K562 (cell line): Measurements from ENCODE around the gene SLC6A1.

Source experiments
- CREM ChIP-seq: IDR thresholded peaks from 2 replicates; pipeline ENCODE4 v1.6.1; 2014; ENCODE audit warnings: antibody characterized with exemption, low read depth
- IRF2 ChIP-seq: sonication (generic); formaldehyde crosslinking; IDR thresholded peaks from 2 replicates; pipeline ENCODE4 v1.8.1; 2022; ENCODE audit warnings: mild to moderate bottlenecking, missing genetic modification reagents
- MXI1 ChIP-seq: IDR thresholded peaks from 2 replicates; pipeline ENCODE4 v1.6.1; 2011; ENCODE audit warnings: low read depth, mild to moderate bottlenecking, improper control_type of control experiment, low read length
- POLR2AphosphoS5 ChIP-seq: IDR thresholded peaks from 2 replicates; pipeline ENCODE4 v1.6.1; 2011; ENCODE audit warnings: mild to moderate bottlenecking, low read depth, low read length, moderate library complexity; ENCODE audit not compliant: control insufficient read depth, insufficient read depth
- POLR2G ChIP-seq: fragments of 200-400 bp; formaldehyde crosslinking; IDR thresholded peaks from 2 replicates; pipeline ENCODE4 v1.6.1; 2017; ENCODE audit warnings: low read depth, mild to moderate bottlenecking, antibody characterized with exemption, low read length, moderate library complexity
- SIRT6 ChIP-seq: IDR thresholded peaks from one replicate; pipeline ENCODE4 v1.6.1; 2012; ENCODE audit warnings: low read depth, mild to moderate bottlenecking, control low read depth, inconsistent platforms, low read length, moderate library complexity
- ZFP36 ChIP-seq: fragments of 150-350 bp; IDR thresholded peaks from 2 replicates; pipeline ENCODE4 v1.6.1; 2018; ENCODE audit warnings: low read length, low read depth; ENCODE audit not compliant: partially characterized antibody
- ZKSCAN1 ChIP-seq: fragments of 150-350 bp; IDR thresholded peaks from 2 replicates; pipeline ENCODE4 v1.6.1; 2016; ENCODE audit warnings: low read depth, low read length
- ZNF431 ChIP-seq: sonication (generic); formaldehyde crosslinking; IDR thresholded peaks from 2 replicates; pipeline ENCODE4 v1.8.0; 2022; ENCODE audit warnings: mild to moderate bottlenecking, missing genetic modification reagents
- TF ChIP-seq, protein P1 (sequence below): sonication (generic); formaldehyde crosslinking; IDR thresholded peaks from 2 replicates; pipeline ENCODE4 v1.9.0; 2022; ENCODE audit warnings: mild to moderate bottlenecking, missing genetic modification reagents
- TF ChIP-seq, protein P2 (sequence below), 3 experiments: IDR thresholded peaks in 2 of 3; conservative IDR thresholded peaks in 1 of 3; 2 replicates each; pipeline ENCODE4 v1.5.1; 2011 to 2012; ENCODE audit warnings: low read length in 3 of 3, mild to moderate bottlenecking in 3 of 3, control low read depth in 2 of 3, improper control_type of control experiment in 1 of 3, inconsistent platforms in 1 of 3, low read depth in 1 of 3, mixed read lengths in 1 of 3, moderate library complexity in 1 of 3; ENCODE audit not compliant: insufficient read depth in 2 of 3
- TF ChIP-seq, protein P3 (sequence below), 2 experiments: fragments of 450-650 bp; formaldehyde crosslinking in 1 of 2; IDR thresholded peaks; 2 replicates each; pipeline versions ENCODE4 v1.4.0 to v1.6.1; 2014 to 2020; ENCODE audit warnings: mild to moderate bottlenecking in 2 of 2, borderline replicate concordance in 1 of 2, low read depth in 1 of 2

- TF ChIP-seq, protein P1, sequence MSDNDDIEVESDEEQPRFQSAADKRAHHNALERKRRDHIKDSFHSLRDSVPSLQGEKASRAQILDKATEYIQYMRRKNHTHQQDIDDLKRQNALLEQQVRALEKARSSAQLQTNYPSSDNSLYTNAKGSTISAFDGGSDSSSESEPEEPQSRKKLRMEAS: no peak
- TF ChIP-seq ZKSCAN1 (no peak), CREM (no peak), POLR2AphosphoS5 (no peak), MXI1 (no peak), POLR2G (no peak), SIRT6 (no peak), ZFP36 (no peak), ZNF431 (CRISPR knock-in tag) (no peak), IRF2 (CRISPR knock-in tag) (no peak)
- TF ChIP-seq, protein P2, sequence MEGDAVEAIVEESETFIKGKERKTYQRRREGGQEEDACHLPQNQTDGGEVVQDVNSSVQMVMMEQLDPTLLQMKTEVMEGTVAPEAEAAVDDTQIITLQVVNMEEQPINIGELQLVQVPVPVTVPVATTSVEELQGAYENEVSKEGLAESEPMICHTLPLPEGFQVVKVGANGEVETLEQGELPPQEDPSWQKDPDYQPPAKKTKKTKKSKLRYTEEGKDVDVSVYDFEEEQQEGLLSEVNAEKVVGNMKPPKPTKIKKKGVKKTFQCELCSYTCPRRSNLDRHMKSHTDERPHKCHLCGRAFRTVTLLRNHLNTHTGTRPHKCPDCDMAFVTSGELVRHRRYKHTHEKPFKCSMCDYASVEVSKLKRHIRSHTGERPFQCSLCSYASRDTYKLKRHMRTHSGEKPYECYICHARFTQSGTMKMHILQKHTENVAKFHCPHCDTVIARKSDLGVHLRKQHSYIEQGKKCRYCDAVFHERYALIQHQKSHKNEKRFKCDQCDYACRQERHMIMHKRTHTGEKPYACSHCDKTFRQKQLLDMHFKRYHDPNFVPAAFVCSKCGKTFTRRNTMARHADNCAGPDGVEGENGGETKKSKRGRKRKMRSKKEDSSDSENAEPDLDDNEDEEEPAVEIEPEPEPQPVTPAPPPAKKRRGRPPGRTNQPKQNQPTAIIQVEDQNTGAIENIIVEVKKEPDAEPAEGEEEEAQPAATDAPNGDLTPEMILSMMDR (IDR thresholded peaks at IDR 0.05 in 2 of 3, conservative IDR thresholded peaks at IDR 0.05 in 1 of 3; ENCODE audit: insufficient read depth in 2 of 3, low read depth in 1 of 3, low read length in 3 of 3): no peak
- TF ChIP-seq, protein P3, sequence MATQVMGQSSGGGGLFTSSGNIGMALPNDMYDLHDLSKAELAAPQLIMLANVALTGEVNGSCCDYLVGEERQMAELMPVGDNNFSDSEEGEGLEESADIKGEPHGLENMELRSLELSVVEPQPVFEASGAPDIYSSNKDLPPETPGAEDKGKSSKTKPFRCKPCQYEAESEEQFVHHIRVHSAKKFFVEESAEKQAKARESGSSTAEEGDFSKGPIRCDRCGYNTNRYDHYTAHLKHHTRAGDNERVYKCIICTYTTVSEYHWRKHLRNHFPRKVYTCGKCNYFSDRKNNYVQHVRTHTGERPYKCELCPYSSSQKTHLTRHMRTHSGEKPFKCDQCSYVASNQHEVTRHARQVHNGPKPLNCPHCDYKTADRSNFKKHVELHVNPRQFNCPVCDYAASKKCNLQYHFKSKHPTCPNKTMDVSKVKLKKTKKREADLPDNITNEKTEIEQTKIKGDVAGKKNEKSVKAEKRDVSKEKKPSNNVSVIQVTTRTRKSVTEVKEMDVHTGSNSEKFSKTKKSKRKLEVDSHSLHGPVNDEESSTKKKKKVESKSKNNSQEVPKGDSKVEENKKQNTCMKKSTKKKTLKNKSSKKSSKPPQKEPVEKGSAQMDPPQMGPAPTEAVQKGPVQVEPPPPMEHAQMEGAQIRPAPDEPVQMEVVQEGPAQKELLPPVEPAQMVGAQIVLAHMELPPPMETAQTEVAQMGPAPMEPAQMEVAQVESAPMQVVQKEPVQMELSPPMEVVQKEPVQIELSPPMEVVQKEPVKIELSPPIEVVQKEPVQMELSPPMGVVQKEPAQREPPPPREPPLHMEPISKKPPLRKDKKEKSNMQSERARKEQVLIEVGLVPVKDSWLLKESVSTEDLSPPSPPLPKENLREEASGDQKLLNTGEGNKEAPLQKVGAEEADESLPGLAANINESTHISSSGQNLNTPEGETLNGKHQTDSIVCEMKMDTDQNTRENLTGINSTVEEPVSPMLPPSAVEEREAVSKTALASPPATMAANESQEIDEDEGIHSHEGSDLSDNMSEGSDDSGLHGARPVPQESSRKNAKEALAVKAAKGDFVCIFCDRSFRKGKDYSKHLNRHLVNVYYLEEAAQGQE (IDR thresholded peaks at IDR 0.05; ENCODE audit: borderline replicate concordance): no peak
- TF ChIP-seq, protein P3 (CRISPR knock-in tag; IDR thresholded peaks at IDR 0.05; ENCODE audit: low read depth): no peak
Observed at GRCh38 chr3:10997196-10997595, 4.6 kb downstream of the SLC6A1 start.
